Small intestine (tissue), 7 donors: ENCODE measurements around the gene GPRIN1. TPM values are rescaled to one million over a fixed set of nuclear protein-coding genes. Genes with fewer than 3 reads are reported as not detected.

Source experiments
- DNase-seq, 2 donors: peaks; one replicate each; pipeline versions ENCODE4 v3.0.0 to v3.0.0-alpha.2; 2013
- FAIRE-seq: peaks from 2 replicates; lab custom pipeline; 2012; peaks lifted over from hg19 to GRCh38; lab: Jason Lieb, UNC
- H3K27ac ChIP-seq, 3 donors: one replicate each; pipeline ENCODE4 v1.5.1; 2013; ENCODE audit warnings: low read length in 2 of 3, mild to moderate bottlenecking in 2 of 3, control low read depth in 1 of 3, inconsistent platforms in 1 of 3, low read depth in 1 of 3, moderate library complexity in 1 of 3
- H3K27me3 ChIP-seq, 3 donors: one replicate each; pipeline ENCODE4 v1.6.1; 2013; ENCODE audit warnings: low read length in 3 of 3, inconsistent platforms in 1 of 3; ENCODE audit not compliant: control insufficient read depth in 3 of 3, insufficient read depth in 3 of 3
- H3K36me3 ChIP-seq, 3 donors: one replicate each; pipeline ENCODE4 v1.6.1; 2013; ENCODE audit warnings: low read length in 3 of 3, inconsistent platforms in 1 of 3, low read depth in 1 of 3, mild to moderate bottlenecking in 1 of 3, moderate library complexity in 1 of 3; ENCODE audit not compliant: control insufficient read depth in 3 of 3, insufficient read depth in 2 of 3
- H3K4me1 ChIP-seq, 3 donors: one replicate each; pipeline ENCODE4 v1.6.1; 2013; ENCODE audit warnings: low read length in 2 of 3, inconsistent platforms in 1 of 3, low read depth in 1 of 3, mild to moderate bottlenecking in 1 of 3, moderate library complexity in 1 of 3; ENCODE audit not compliant: control insufficient read depth in 3 of 3, insufficient read depth in 2 of 3
- H3K4me3 ChIP-seq, 3 donors: one replicate each; pipeline ENCODE4 v1.5.1; 2013; ENCODE audit warnings: low read length in 3 of 3, control low read depth in 1 of 3, inconsistent platforms in 1 of 3, low read depth in 1 of 3, mild to moderate bottlenecking in 1 of 3, moderate library complexity in 1 of 3
- H3K9me3 ChIP-seq, 2 donors: one replicate each; pipeline ENCODE4 v1.6.1; 2013; ENCODE audit warnings: low read depth in 1 of 2, low read length in 1 of 2; ENCODE audit not compliant: control insufficient read depth in 2 of 2, insufficient read depth in 1 of 2
- WGBS, 3 donors: extraction: QIAGEN DNeasy Blood & Tissue Kit; methylation state at CpG; one replicate each; pipeline ENCODE4 v1.1.7; 2013; 5-methylcytosine and 5-hydroxymethylcytosine counted together
- polyA plus RNA-seq, 4 donors: library from polyadenylated mRNA; stranded (reverse) in 3 of 4; unstranded in 1 of 4; fragments of 200-250 nt in 3 of 4; fragments of 120-200 nt in 1 of 4; gene quantifications; one replicate each; pipeline versions ENCODE4 v1.2.1 to v1.2.3, GENCODE V29; 2013
- donor health status: healthy with polysubstance abuse.
- donor health status: control.
- donor health status: control.
- donor health status: Bipolar disorder and iron deficiency.
- donor health status: healthy.

The GPRIN1 gene
- polyA plus RNA-seq, 4 donors: 0.54 to 9.0 (median 1.6) TPM; not detected in 1

- Histone ChIP-seq H3K4me3 (peak within 1 kb of the TSS in 2 of 3 donors; percentile 15 to 18), H3K36me3 (no peaks in the 10 kb centered on the region), H3K9me3 (no peaks in the 10 kb centered on the region), H3K4me1 (peaks cover 0 to 10% (median 5%) of the 10 kb centered on the region in 3 donors), H3K27me3 (peaks cover 9 to 79% (median 46%) of the 10 kb centered on the region in 3 donors), H3K27ac (no peak within 1 kb of the TSS)
- FAIRE-seq: no peak
- peak in 1 of 2 donors; percentile 66 for DNase-seq
- 1 to 3% (median 2%) methylated on average over 68 to 94 of the region's 94 CpGs for WGBS, 3 donors
Measured at GRCh38 chr5:176629853-176630680, 20.1 kb upstream of the GPRIN1 start, which contains the start of the genes EIF4E1B and SNCB. Gene EIF4E1B, plus strand, starts transcription at chr5:176630675. Its CDS starts 12,113 bp downstream, at chr5:176642788. Gene SNCB, minus strand, starts transcription at chr5:176630534. Its CDS starts 880 bp downstream, at chr5:176629654.

GRCh38 chr5:176629317-176629852, 19.4 kb upstream of the GPRIN1 start:
- 8 to 12% (median 11%) methylated on average over 32 to 34 of the region's 34 CpGs for WGBS, 3 donors
- FAIRE-seq (no peak), DNase-seq (no peak)
- no peak overlapping the region for H3K27ac ChIP-seq
- H3K4me3 ChIP-seq: no peak overlapping the region
- H3K9me3 ChIP-seq: no peaks in the 10 kb centered on the region
- H3K27me3 ChIP-seq: peaks cover 9 to 80% (median 46%) of the 10 kb centered on the region in 3 donors
- peaks cover 0 to 10% (median 5%) of the 10 kb centered on the region in 3 donors for H3K4me1 ChIP-seq
- H3K36me3 ChIP-seq: no peaks in the 10 kb centered on the region

- Histone ChIP-seq H3K27me3 (peaks cover 9 to 81% (median 46%) of the 10 kb centered on the region in 3 donors), H3K36me3 (no peaks in the 10 kb centered on the region), H3K4me1 (peaks cover 0 to 10% (median 5%) of the 10 kb centered on the region in 3 donors), H3K27ac (no peak overlapping the region), H3K4me3 (no peak overlapping the region), H3K9me3 (no peaks in the 10 kb centered on the region)
- WGBS, 3 donors: 37 to 47% (median 44%) methylated on average over 13 of the region's 13 CpGs
- DNase-seq (no peak), FAIRE-seq (no peak)
Measured at GRCh38 chr5:176628406-176629228, 18.7 kb upstream of the GPRIN1 start.

GRCh38 chr5:176627582-176627981, 17.6 kb upstream of the GPRIN1 start:
- Histone ChIP-seq H3K36me3 (no peaks in the 10 kb centered on the region), H3K27me3 (peaks cover 9 to 80% (median 42%) of the 10 kb centered on the region in 3 donors), H3K4me1 (peaks cover 0 to 10% (median 5%) of the 10 kb centered on the region in 3 donors), H3K27ac (no peak overlapping the region), H3K4me3 (no peak overlapping the region), H3K9me3 (no peaks in the 10 kb centered on the region)
- WGBS, 3 donors: 57 to 75% (median 61%) methylated on average over 5 of the region's 5 CpGs
- FAIRE-seq (no peak), DNase-seq (no peak)

GRCh38 chr5:176626876-176627236, 16.9 kb upstream of the GPRIN1 start:
- no peak overlapping the region for H3K4me3 ChIP-seq
- FAIRE-seq (no peak), DNase-seq (no peak)
- peaks cover 9 to 82% (median 42%) of the 10 kb centered on the region in 3 donors for H3K27me3 ChIP-seq
- H3K36me3 ChIP-seq: no peaks in the 10 kb centered on the region
- no peak overlapping the region for H3K27ac ChIP-seq
- WGBS, 3 donors: 12 to 33% (median 29%) methylated on average over 7 of the region's 7 CpGs
- no peaks in the 10 kb centered on the region for H3K9me3 ChIP-seq
- peaks cover 0 to 10% (median 5%) of the 10 kb centered on the region in 3 donors for H3K4me1 ChIP-seq

GRCh38 chr5:176625966-176626875, 16.3 kb upstream of the GPRIN1 start:
- Histone ChIP-seq H3K4me1 (peaks cover 0 to 10% (median 5%) of the 10 kb centered on the region in 3 donors), H3K27me3 (peaks cover 9 to 82% (median 38%) of the 10 kb centered on the region in 3 donors), H3K27ac (no peak overlapping the region), H3K9me3 (no peaks in the 10 kb centered on the region), H3K36me3 (no peaks in the 10 kb centered on the region), H3K4me3 (no peak overlapping the region)
- 17 to 35% (median 32%) methylated on average over 25 of the region's 25 CpGs for WGBS, 3 donors
- no peak for FAIRE-seq
- DNase-seq: peak in 1 of 2 donors; percentile 63

- no peaks in the 10 kb centered on the region for H3K9me3 ChIP-seq
- FAIRE-seq (no peak), DNase-seq (no peak)
- 68 to 77% (median 74%) methylated on average over 2 of the region's 2 CpGs for WGBS, 3 donors
- no peak overlapping the region for H3K27ac ChIP-seq
- H3K4me3 ChIP-seq: no peak overlapping the region
- peaks cover 9 to 82% (median 38%) of the 10 kb centered on the region in 3 donors for H3K27me3 ChIP-seq
- no peaks in the 10 kb centered on the region for H3K36me3 ChIP-seq
- H3K4me1 ChIP-seq: peaks cover 0 to 6% (median 5%) of the 10 kb centered on the region in 3 donors
Measured at GRCh38 chr5:176625512-176625911, 15.6 kb upstream of the GPRIN1 start.
